Pons (tissue), 1 donor: ENCODE results near the gene CHN2.

Source experiments
- DNase-seq: peaks from one replicate; pipeline ENCODE4 v3.0.0-alpha.2; 2016; ENCODE audit warnings: low spot score

The CHN2 gene

GRCh38 chr7:29405891-29406290 lies 211.3 kb downstream of the CHN2 start:
- DNase-seq: peak; percentile 54

GRCh38 chr7:29406366-29406765 lies 211.8 kb downstream of the CHN2 start:
- no peak for DNase-seq

DNA sequence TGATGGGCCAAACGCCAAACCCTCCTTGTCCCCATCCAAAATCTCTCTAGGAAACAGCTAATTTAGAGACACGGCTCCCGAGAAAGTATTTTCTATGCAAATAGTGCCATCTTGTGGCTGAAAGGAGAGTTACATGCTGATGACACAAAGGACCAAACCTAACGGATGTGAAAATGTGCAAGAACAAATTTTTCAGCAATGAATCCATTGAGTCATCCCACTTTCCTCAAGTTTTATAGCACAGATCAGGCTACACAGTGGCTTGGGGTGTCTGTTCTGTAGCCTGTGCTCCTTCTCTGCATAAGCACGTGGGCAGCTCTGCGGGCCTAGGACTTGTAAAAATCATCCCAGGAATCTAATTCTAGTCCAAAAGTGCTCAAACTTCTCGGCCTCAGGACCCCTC lies 214.3 kb downstream of the CHN2 start:
- DNase-seq: peak; percentile 90

- no peak for DNase-seq
These were observed 216.4 kb downstream of the CHN2 start for GRCh38 chr7:29410996-29411395.

DNA sequence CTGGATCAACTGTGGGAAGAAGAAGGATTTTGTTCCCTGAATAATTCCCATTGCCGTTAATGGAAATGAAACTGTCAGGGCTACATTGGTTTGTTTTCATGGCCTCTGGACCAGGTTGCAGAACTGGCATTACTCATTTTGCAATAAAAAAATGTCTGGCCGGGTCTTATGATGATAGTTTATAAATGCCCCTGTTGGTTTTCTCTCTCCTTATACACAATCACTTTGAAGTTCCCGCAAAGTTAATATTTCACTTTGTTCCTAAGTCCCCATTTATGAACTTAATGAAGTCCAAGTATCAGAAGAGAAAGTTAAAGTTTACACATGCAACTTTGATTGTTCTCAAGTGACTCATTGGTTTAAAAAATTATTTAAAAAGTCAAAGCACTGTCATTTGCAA lies 218.3 kb downstream of the CHN2 start:
- no peak for DNase-seq

GRCh38 chr7:29413626-29414136 lies 219.1 kb downstream of the CHN2 start:
- DNase-seq: no peak

DNA sequence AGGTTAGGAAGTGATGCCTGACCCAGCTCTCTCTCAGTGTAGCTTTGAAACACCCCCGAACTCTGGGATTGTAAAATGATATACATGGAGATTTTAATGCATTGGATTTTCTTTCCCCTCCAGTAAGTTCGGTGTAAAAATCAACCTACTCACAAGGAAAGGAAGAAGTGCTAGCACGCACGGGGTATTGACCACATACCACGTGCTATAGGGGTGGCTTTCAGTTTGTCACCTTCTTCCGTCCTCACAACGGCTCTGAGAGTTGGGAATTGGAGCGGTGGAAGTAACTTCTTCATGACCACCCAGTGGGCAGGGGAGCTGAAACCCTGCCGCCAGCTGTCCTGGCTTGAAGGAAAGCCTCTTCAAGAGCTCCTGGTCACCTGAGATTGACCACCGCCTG lies 219.6 kb downstream of the CHN2 start:
- DNase-seq: no peak

GRCh38 chr7:29415215-29415614 lies 220.6 kb downstream of the CHN2 start:
- no peak for DNase-seq

DNA sequence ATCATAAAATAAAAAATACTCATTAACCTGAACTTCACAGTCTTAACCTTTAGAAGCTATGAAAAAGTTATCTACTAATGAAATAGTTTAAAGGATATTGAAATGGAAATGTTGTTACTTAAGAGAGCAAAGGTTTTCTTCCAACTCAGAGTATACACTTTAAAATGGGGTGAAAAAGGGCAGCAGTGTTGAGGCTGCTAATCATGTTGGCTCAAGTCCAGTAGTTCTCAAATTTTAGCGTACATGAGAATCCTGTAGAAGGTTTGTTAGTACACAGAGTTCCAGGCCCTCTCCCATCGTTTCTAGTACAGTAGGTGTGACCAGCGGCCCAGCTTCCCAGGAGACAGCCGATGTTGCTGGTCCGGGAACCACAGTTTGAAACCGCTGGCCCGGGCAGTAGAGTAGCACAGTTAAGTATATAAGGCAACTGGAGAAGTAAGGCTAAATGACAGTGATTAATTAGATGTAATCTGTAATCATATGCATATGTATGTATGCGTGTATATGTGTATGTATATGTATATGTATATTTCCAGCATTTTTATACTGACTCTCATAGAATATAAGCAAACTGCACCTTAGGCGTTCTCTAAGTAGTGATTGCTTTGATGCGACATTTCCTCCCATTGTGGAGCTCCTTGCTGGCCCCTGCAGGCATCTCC lies 221.8 kb downstream of the CHN2 start:
- DNase-seq: no peak

- DNase-seq: no peak
These were observed 222.3 kb downstream of the CHN2 start for GRCh38 chr7:29416938-29417305.

DNA sequence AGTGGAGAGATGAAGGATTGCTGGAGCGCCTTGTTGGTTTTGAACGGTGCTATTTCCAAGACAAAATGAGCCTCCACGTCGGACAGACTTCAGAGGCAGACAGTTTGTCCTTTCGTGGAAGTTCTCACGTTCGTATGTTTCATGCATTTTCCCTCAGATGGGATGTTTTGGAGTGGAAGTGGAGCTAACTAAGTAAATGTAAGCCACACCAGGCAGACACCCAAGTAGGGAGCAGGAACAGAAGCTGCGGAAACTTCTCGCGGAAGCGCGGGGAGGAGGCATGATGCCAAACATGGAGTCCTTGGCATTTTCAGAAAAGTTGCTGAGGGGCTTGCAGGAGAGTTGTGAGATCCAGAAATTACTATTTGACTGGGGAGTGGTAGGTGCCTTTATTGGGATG lies 223.5 kb downstream of the CHN2 start:
- no peak for DNase-seq

GRCh38 chr7:29418651-29419050 lies 224.1 kb downstream of the CHN2 start:
- DNase-seq: no peak

DNA sequence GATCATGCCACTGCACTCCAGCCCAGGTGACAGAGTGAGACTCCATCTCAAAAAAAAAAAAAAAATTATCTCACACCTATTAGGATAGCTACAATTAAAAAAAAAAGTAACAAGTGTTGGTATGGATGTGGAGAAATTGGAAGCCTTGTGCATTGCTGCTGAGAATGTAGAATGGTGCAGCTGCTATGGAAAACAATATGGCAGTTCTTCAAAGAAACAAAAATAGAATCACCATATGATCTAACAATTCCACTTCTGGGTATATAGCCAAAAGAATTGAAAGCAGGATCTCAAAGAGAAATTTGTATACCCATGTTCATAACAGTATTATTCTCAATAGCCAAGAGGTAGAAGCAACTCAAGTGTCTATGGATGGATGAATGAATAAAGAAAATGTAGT lies 225.4 kb downstream of the CHN2 start:
- DNase-seq: no peak

GRCh38 chr7:29421010-29421956 lies 226.7 kb downstream of the CHN2 start:
- no peak for DNase-seq

- DNase-seq: no peak
These were observed 228.3 kb downstream of the CHN2 start for GRCh38 chr7:29422829-29423228.

GRCh38 chr7:29424295-29424983 lies 229.9 kb downstream of the CHN2 start:
- no peak for DNase-seq

DNA sequence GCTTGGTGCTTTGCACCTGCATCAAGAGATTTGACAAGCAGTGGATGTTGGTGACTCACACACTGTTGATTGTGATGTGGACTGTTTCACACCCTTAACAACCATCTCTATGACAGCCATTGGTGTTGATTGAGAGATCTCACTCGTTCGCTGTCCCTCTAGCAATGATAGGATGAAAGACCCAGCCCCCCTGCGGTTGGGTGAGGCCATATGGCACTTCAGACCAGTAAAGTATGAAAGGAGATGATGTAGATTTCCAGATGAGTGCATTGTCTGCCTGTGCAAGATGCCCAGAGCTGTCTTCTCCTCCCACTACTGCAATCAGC lies 230.4 kb downstream of the CHN2 start:
- DNase-seq: no peak

DNA sequence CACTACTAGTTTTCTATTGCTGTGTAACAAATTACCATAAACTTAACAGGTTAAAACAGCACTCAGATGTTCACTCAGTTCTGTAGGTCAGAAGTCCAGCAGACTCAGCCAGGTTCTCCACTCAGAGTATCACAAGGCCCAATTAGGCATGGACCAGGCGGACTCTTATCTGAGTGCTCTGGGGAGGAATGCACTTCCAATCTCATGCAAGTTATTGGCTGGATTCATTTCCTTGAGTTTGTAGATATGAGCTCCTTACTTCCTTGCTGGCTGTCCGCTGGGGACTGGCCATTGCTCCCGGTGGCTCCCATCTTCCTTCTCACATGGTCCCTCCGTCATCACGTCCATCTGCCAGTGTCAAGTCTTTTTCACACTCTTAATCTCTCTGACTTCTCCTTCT lies 232.0 kb downstream of the CHN2 start:
- DNase-seq: no peak

GRCh38 chr7:29429401-29429800 lies 234.8 kb downstream of the CHN2 start:
- DNase-seq: no peak

GRCh38 chr7:29430279-29430949 lies 235.8 kb downstream of the CHN2 start:
- no peak for DNase-seq

- DNase-seq: no peak
These were observed 237.1 kb downstream of the CHN2 start for GRCh38 chr7:29431686-29432085.

DNA sequence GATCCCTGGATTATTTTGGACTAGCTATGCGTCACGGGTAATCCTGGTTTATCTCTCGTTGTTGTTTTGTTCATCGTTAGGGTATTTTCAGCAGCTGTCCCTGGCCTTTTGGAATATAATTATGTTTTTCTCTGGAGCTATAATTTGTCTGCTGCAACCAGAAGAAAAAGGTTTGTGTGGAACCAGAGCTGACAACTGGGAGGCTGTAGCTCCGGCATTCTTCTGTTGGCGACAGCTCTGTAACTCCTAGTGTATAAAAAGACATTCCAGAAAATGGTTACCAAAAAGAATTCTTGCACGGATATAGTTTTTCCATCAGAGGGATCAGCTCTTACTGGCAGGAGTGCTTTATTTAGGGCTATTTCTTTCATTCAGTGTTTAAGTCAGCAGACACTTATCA lies 238.1 kb downstream of the CHN2 start:
- DNase-seq: no peak
